SK-N-MC (cell line): Measurements from ENCODE around the gene RRAGC.

ENCODE experiments used
- EZH2 ChIP-seq: fragments of 200-600 bp; sonication (generic); IDR thresholded peaks from one replicate; pipeline ENCODE4 v1.6.1; 2017; ENCODE audit warnings: antibody characterized with exemption
- POLR2AphosphoS5 ChIP-seq: IDR thresholded peaks from 2 replicates; pipeline ENCODE4 v1.6.1; 2012; ENCODE audit warnings: mild to moderate bottlenecking, low read depth, low read length, borderline replicate concordance

DNA sequence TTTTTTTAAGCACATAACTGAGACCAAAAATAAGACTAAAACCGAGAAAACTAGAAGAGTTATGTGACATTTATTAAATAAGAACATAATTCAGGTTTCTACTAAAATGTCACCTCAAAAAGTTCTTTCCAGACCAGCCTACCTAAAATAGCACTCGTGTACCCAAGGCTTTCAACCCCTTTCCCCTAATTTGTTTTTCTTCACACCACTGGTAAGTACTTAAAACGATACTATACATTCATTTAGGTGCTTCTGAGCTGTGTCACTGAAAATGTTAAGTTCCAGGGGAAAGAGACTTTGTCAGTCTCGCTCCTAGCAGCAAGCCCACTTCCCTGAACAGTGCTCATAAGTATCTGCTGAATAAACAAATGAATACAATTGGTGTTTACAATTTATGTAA is 6.8 kb downstream of the RRAGC start:
- TF ChIP-seq POLR2AphosphoS5 (no peak), EZH2 (no peak)
